HG03097 (cell line): ENCODE data around the gene TIMM50.
"Not testable (repeated sequence)": the region's sequence is repeated elsewhere in the genome, so short reads cannot be mapped to it uniquely, and the experiment has no call there.

Source experiments
- ATAC-seq: cut with Tn5 transposase; IDR thresholded peaks from one replicate; pipeline ENCODE4 v1.9.1; 2021; ENCODE audit not compliant: unreplicated experiment, low FRiP score

Gene TIMM50

DNA sequence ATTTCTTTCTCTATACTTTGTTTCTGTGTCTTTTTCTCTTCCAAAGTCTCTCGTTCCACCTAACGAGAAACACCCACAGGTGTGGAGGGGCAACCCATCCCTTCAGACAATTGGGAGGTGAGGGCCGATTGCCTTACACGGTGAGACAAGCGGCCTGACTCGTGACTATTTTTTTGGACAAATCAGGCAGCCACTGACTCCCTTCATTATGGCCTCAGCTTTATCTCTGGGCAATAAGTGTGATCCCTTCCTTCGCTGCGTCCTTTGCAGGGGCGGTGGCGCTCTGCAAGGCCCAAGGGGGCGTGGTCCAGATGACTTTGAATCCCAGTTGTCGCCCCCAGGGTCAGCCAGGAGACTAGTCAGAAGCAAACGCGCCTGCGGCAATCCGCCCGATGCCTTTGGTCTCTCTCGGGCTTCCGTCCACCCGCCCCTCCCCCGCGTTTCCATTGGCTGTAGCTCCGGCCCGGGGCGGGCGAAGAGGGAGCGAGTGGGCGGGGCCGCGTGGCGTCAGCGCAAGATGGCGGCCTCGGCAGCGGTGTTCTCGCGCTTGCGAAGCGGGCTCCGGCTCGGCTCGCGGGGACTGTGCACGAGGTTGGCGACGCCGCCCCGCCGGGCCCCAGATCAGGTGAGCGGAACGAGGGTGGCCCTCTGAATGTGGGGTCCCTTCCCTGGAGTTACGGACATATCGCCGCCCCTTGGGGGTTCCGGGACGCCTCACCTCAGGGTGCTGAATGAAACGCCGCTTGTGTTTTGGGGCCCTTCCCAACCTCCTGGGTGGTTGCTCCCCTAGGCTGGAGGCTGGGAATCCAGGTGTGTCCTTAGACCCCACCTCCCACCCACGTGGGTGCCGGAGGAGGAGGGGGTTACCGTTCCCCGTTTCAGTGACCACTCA, at the start of gene TIMM50:
TIMM50 (plus strand) TSS at position 502 of the 892 bp plus-strand sequence; CDS start at position 518, 16 bp downstream.
- peak; percentile 83 for ATAC-seq

DNA sequence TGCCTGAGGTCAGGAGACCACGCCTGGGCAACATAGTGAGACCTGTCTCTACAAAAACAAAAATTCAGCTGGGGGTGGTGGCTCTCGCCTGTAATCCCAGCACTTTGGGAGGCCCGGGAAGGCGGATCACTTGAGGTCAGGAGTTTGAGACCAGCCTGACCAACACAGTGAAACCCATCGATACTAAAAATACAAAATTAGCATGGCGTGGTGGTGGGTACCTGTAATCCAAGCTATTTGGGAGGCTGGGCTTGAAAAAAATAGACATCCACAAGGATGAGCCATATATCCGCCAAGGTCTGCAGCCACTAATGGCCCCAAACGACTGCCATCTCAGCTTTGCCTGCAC, 48.0 kb upstream of the TIMM50 start:
- ATAC-seq: no peak

DNA sequence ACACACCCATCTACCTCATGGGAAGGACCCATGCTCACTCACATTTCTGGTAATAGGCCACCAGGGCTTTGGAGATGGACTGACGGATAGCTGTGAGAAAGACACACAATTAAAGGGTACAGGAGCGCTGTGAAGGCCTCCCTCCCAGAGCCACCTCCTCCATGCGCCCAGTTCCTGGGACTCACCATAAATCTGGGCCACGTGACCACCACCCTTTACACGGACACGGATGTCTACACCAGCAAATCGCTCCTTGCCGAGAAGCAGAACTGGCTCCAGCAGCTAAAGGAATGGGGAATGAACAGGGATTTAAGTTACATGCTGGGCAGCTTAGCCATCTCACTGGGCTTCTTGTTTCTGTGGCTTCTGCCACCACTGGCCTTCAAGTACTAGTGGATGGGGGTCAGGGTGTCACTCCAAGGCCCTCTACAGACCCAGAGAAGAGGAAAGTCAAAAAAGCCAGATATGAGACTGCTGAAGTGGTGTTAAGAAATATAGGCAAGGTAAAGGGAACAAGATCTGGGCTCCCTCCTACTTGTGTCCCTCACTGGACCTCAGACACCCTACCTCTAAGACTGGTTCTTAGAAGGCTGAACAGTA, 47.1 kb upstream of the TIMM50 start:
- ATAC-seq: no peak

DNA sequence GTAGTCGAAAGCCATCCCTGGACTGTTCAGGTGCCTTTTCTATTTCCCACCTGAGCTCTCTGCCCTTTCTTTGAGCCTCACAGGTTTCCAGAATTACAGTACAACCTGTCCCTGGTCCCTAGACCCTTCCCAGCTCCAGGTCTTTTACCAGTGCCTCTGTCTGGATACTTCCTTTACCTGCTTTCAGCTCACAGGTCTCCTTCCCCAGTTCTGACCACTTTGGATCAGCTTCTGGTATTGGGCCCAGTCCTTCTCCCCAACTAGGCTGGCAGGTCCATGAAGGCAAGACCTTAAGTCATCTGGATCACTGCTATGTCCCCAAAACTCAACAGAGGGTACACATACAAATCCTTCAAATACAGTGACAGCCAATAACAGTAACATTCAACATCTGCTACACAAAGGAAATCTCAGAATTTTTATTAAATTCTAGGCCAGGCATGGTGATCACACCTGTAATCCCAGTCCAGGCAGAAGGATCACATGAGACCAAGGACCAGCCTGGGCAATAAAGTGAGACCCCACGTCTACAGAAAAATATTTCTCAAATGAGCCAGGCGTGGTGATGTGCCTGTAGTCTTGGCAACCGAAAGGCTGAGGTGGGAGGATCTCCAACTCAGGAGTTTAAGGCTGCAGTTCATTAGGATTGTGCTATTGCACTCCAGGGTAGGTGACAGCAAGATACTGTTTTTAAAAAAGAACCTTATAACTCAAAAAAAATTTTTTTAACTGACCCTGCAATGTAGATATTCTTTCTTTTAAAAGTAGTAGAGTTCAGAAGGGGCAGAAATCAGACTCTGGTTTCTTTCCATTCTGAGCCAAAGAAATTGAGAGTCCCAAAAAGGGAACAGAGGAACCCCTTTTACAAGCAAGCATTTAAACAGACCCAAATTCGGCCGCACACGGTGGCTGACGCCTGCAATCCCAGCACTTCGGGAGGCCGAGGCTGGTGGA, 46.2 kb upstream of the TIMM50 start:
- ATAC-seq: no peak

DNA sequence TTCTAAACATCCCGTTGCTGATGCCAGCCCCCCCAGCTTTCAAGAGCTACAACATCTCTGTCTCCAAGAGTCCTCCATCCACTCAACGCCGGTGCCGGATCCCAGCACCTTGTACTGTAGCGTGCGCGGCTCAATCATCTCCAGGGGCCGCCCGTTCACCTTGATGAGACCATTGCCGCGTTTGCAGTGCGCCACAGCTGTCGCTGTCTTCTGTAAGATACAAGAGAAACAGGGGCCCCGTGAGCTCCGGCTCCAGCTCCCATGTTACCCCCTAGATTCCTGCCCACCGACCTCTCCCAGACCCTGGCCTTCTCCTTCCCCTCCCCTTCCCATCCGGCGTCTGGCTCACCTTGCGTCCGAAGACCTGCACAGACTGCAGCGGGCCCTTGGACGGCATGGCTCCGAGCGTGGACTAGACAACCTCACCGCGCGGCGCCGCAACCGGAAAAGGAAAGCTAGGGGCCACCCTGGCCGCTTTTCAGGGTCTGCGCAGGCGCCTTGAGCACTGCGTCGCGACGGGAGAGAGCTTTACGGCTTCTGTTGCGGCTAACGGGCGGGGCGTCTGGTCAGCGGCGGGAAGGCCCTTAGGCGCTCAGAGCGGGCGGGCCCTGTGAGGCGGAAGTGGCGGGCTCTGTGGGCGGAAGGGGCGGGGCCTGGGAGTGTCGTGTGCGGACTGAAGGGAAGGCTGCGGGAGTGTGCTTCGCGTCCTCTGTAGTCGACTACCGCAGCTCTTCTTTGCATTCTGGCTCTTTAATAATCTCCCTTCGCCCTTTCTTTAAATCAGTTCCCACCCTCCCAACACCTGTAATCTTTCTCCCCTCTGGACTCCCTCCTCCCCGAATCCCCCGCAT, 44.9 kb upstream of the TIMM50 start, which contains the start of gene RPS16:
RPS16 (minus strand) TSS at position 451 of the 851 bp plus-strand sequence; CDS start at position 397, 54 bp downstream.
- peak; percentile 80 for ATAC-seq

DNA sequence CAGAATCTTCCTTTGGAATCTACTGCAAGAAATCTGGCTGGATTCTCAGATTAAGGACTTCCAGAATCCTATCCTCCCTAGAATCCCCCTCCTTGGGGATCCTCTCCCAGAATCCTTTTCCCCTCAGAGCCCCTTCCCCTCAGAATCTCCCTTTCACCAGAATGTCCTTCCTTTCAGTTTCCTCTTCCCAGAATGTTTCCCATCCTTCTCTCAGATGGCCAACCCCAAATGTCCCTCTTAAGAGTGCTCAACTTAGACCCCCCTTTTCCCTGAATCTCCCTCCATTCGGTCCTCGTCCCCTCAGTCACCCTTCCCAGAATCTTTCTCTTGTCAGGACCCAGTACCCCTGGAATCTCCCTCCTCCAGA, 44.3 kb upstream of the TIMM50 start:
- ATAC-seq: no peak

DNA sequence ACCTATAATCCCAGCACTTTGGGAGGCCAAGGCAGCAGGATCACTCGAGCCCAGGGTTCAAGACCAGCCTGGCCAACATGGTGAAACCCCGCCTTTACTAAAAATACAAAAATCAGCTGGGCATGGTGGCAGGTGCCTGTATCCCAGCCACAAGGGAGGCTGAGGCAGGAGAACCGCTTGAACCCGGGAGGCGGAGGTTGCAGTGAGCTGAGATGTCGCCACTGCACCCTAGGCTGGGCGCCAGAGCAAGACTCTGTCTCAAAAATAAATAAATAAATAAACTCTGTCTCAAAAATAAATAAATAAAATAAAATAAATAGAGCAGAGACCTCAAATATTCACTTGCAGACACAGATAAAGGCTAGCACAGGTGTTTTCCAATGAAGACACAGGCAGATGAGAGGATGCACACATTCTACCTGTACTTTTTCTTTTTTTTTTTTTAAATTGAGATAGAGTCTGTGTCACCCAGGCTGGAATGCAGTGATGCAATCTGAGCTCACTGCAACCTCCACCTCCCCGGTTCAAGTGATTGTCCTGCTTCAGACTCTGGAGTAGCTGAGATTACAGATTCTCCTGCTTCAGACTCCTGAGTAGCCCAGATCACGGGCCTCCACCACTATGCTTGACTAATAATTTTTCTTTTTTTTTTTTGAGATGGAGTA, 42.2 kb upstream of the TIMM50 start:
- ATAC-seq: no peak

DNA sequence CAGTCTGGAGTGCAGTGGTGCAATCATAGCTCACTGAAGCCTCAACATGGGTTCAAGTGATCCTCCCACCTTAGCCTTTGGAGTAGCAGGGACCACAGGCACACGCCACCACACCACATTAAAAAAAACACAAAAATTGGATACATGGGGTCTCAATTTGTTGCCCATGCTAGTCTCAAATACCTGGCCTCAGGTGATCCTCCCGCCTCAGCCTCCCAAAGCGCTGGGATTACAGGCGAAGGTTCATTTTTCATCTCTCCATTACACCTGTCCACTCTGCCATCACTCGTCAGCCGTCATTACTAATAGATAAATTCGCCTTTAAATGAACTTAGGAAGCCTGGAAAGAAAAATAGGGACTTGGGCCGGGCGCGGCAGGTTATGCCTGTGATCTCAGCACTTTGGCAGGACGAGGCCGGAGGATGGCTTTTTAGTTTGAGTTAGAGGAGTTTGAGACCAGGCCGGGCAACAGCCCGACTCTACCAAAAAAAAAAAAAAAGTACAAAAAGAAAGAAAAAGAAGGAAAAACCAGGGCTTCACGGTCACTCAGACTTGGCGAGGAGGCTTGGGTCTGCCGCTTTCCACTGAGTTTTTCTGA, 35.9 kb upstream of the TIMM50 start:
- no peak for ATAC-seq

DNA sequence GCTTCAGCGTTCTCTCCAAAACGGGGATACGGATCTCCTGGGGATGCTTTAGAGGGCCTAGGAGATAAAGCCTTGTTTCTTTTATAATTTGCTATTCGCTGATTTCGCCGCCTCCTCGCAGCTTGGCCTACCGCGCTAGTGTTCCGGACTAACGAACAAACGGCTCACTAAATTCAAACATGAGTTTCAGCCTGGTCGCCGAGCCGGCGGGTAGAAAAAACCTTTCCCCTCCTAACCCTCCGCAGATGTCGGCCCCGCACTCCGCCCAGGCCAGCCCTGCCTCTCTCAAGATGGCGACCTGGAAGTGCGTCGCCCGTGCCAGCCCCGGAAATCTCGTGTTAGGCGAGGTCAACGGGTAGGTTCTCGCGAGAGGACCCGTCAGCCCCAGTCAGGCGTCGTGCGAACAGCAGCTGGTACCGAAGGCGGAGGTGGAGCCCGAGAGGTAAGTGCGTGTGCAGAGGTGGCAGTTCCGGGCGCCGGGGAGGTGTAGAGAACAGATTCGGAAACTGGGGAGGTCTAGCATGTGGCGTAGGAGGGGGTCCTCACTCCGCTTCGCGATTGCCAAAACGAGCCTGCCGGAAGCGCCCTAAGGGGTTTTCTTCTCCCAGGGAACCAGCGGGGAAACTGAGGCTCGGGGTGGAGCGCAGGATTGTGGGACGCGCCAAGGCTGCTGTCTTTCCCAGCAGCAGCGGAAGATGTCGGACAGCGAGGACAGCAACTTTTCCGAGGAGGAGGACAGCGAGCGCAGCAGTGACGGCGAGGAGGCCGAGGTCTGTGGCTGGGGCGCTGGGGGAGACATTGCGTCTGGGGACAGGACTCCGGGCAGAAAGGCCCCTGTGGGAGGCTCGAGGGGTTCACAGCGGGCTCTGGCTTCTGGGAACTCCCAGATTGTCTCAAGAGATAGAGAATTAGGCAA, 35.2 kb upstream of the TIMM50 start, which contains the start of gene SUPT5H:
SUPT5H (plus strand) TSS at position 387 of the 916 bp plus-strand sequence; CDS start at position 696, 309 bp downstream.
- peak; percentile 90 for ATAC-seq

DNA sequence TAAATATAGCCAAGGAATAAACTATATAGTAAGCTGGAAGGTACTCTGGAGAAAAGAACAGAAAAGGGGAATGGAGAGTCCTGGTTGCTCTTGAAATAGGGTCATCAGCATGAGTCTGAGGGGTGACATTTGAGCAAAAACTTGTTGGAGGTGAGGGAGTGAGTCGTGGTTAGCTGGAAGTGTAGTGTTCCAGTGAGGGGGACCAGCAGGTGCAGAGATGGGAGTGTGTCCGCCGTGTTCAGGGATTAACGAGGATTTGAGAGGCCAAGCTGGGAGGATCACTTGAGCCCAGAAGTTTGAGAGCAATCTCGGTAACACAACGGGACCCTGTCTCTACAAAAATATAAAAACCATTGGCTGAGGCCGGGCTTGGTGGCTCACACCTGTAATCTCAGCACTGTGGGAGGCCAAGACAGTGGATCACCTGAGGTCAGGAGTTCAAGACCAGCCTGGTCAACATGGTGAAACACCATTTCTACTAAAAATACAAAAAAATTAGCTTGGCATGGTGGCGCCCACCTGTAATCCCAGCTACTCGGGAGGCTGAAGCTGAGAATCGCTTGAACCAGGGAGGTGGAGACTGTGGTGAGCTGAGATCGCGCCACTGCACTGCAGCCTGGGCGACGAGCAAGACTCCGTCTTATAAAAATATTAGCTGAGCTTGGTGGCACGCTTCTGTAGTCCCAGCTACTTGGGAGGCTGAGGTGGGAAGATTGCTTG, 34.1 kb upstream of the TIMM50 start:
- ATAC-seq: no peak

DNA sequence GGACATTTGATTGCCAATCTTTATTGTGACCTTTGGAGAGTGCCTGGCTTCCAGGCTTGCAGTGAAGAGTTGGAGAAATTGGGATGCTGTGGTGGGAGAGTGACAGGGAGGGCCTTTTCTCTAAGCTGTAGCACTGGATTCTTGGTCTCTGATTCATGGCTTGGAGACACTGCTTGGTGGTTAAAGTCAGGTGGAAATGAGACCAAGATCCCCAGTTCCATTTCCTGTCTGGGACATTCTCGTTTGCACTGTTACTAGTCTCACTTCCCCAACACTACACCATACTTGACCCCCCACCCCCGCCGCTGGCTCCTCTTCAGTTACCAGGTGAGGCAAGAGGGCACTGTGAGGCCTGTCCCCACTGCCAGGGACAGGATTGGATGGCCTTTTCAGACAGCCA, 32.4 kb upstream of the TIMM50 start:
- ATAC-seq: no peak

DNA sequence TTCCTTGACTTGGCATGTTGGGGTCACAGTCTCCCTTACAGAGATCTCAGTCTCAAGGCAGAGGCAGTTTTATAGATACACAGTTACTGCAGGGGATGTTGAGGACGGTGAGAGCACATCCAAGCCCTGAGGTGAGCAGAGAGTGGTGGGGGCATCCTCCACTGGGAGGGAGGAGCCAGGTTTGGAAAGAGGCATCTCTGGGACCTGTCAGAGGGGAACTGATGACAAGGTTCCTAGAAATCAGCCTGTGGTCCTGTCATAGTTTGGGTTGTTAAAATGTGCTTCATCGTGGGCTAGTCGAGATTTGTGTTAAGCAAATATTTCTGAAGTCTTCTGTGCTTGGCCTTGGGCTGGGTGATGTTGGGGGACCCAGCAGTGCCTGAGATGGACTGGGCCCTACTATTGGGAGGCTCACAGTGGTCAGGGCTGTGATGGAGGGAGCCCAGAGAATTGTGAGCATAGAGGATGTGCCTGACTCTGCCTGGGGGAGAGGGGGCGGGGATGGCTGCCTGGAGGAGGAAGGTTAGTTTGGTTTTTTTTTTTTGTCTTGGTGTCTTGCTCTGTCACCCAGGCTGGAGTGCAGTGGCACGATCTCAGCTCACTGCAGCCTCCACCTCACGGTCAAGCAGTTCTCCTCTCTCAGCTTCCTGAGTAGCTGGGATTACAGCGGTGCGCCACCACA, 31.4 kb upstream of the TIMM50 start:
- no peak for ATAC-seq

DNA sequence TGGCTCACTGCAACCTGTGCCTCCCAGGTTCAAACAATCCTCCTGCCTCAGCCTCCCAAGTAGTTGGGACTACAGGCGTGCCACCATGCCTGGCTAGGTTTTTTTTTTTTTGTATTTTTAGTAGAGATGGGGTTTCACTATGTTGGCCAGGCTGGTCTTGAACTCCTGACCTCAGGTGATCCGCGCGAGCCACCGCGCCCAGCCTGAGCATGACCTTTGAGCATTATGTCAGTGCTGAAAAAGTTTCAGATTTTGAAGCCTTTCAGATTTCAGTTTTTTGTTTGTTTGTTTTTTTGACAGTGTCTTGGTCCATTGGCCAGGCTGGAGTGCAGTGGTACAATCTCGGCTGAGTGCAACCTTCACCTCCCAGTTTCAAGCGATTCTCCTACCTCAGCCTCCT, 29.4 kb upstream of the TIMM50 start:
- ATAC-seq: not testable (repeated sequence)

DNA sequence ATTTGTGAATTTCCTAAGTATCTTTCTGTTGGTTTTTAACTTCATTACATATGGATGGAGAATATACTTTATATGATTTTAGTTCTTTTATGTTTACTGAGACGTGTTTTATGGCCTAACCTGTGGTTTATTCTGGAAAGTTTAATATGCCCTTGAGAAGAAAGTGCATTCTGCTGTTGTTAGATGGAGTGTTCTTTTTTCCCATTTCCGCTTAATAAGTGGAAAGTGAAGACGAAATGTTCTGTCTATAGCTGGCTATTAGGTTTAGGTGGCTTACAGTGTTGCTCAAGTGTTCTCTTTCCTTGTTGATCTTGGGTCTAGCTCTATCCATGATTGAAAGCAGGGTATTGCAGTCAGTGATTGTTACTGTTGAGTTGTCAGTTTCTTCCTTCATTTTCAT, 17.2 kb upstream of the TIMM50 start:
- ATAC-seq: no peak

DNA sequence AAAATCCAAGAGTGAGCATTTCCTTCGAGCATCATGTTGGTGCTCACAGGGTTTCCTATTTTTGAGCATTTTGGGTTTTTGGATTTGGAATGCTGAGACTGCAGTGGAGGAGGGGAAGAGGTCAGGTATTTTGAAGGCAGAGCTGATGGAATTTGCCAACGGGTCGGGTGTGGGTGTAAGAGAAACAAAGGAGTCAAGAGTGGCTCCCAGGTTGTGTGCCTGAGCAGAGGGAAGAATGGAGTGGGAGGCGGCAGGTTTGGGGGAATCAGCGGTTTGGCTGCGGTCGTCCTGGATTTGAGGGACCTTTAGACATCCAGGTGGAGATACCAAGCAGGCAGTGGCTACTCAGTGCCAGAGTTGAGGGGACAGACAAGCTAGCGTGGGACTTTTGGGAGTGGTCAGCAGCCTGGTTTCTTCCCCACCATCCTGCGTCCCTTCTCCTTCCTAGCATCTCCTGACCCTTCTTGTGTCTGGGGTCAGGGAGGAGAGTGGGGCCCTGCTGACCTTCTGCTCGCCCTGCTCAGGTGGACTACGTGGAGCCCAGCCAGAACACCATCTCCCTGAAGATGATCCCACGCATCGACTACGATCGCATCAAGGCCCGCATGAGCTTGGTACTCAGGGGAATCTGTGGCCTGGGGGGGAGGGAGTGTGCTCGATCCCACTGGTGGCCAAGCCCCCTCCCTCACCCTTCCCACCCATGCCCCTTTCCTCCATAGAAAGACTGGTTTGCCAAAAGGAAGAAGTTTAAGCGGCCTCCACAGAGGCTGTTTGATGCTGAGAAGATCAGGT, 14.5 kb upstream of the TIMM50 start:
- no peak for ATAC-seq

DNA sequence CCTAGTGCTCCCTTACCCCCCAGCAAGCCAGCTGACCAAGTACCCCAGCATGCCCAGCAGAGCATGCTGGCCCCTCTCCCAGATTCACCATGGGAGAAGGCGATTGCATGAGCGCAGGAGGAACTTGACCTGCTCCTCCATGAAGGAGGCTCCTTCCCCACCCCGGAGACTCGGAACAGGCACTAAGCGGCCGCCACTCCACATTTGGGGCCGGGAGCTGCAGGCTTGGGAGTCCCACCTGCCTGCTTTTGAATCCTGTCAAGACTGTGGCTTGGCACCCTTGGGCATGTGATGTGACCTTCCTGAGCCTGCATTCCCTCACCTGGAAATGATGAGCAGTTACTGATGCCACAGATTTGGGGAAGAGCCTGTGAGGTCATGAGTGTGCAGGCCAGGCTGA, 12.7 kb upstream of the TIMM50 start:
- ATAC-seq: no peak
